Activated T-helper 1 cell treated with Interleukin-2 at 50 U/mL for 16 hours (primary cell): ENCODE results near the gene SLC2A1.

Experiments used
- DNase-seq: peaks from one replicate; pipeline ENCODE4 v3.0.0-alpha.2; 2020; ENCODE audit warnings: low read depth

Gene SLC2A1

GRCh38 chr1:42979896-42980800 is 21.5 kb upstream of the SLC2A1 start:
- DNase-seq, result no peak

GRCh38 chr1:42979036-42979430 is 20.4 kb upstream of the SLC2A1 start:
- no peak for DNase-seq

GRCh38 chr1:42978317-42979035 is 19.8 kb upstream of the SLC2A1 start:
- DNase-seq, result no peak

- DNase-seq, result no peak
Measured at GRCh38 chr1:42977653-42978052, 19.0 kb upstream of the SLC2A1 start.

GRCh38 chr1:42975561-42976225 is 17.0 kb upstream of the SLC2A1 start:
- no peak for DNase-seq

- no peak for DNase-seq
Measured at GRCh38 chr1:42974767-42975437, 16.2 kb upstream of the SLC2A1 start.

GRCh38 chr1:42973799-42974198 is 15.1 kb upstream of the SLC2A1 start:
- no peak for DNase-seq

GRCh38 chr1:42973286-42973685 is 14.6 kb upstream of the SLC2A1 start:
- DNase-seq, result no peak

- no peak for DNase-seq
Measured at GRCh38 chr1:42971841-42972291, 13.2 kb upstream of the SLC2A1 start.

- no peak for DNase-seq
Measured at GRCh38 chr1:42970143-42970542, 11.5 kb upstream of the SLC2A1 start.

- DNase-seq, result no peak
Measured at GRCh38 chr1:42968654-42969053, 10.0 kb upstream of the SLC2A1 start.

GRCh38 chr1:42966688-42967612 is 8.3 kb upstream of the SLC2A1 start:
- DNase-seq, result no peak

GRCh38 chr1:42965378-42965777 is 6.7 kb upstream of the SLC2A1 start:
- no peak for DNase-seq

- no peak for DNase-seq
Measured at GRCh38 chr1:42964044-42964812, 5.6 kb upstream of the SLC2A1 start.

GRCh38 chr1:42963378-42964043 is 4.8 kb upstream of the SLC2A1 start:
- no peak for DNase-seq

- DNase-seq, result no peak
Measured at GRCh38 chr1:42962641-42963377, 4.1 kb upstream of the SLC2A1 start.

- DNase-seq, result no peak
Measured at GRCh38 chr1:42961312-42962091, 2.8 kb upstream of the SLC2A1 start.
